K562 (cell line): ENCODE measurements around the gene TMSB15C. TPM values are rescaled to one million over a fixed set of nuclear protein-coding genes. Genes with fewer than 3 reads are reported as not detected.

Source experiments
- ATAC-seq: fragments of 200-7000 bp; cut with Tn5 transposase; 3 replicates; pipeline ENCODE4 v1.9.1; 2020; ENCODE audit warnings: moderate library complexity
- BruUV-seq: library from RNA; stranded (reverse); fragments of 400-500 nt; replicated peaks from 2 replicates; lab custom pipeline; 2021; lab: Mats Ljungman, UMichigan
- CTCF ChIA-PET: fragments of 300-600 bp; formaldehyde crosslinking; extraction: SDS; loops from one replicate; lab custom pipeline; 2021; ENCODE audit warnings: low intra/inter-chr PET ratio; lab: Yijun Ruan, JAX
- POLR2A ChIA-PET: fragments of 300-600, 350-650 bp; sonication (Branson Sonifier 250); formaldehyde crosslinking; extraction: SDS; loops from one replicate; lab custom pipeline; 2021; ENCODE audit warnings: antibody characterized with exemption, inconsistent platforms; lab: Yijun Ruan, JAX
- DNase-seq, 4 experiments: peaks; one replicate each; pipeline versions ENCODE4 v3.0.0 to v3.0.0-alpha.2; 2011 to 2018; ENCODE audit warnings: low spot score in 3 of 4, mixed read lengths in 3 of 4; ENCODE audit errors: extremely low read depth in 1 of 4
- FAIRE-seq: peaks from 2 replicates; lab custom pipeline; 2011; peaks lifted over from hg19 to GRCh38; lab: Jason Lieb, UNC
- H2AFZ ChIP-seq: 2 replicates; pipeline ENCODE4 v1.6.0; 2011; ENCODE audit warnings: low read depth, low read length, control low read depth, inconsistent platforms
- H3K27ac ChIP-seq: fragments of 200-600 bp; 3 replicates; pipeline ENCODE4 v1.8.0; 2011; ENCODE audit warnings: low read depth, mild to moderate bottlenecking, control low read depth, inconsistent platforms, low read length, moderate library complexity, mixed read lengths; ENCODE audit errors: extremely low read depth
- H3K27me3 ChIP-seq, 2 experiments: fragments of 300-600 bp in 1 of 2; 2 replicates in 1 of 2; 3 replicates in 1 of 2; pipeline versions ENCODE4 v1.6.0 to v1.8.0; 2011; ENCODE audit warnings: inconsistent platforms in 2 of 2, low read length in 2 of 2, mild to moderate bottlenecking in 1 of 2, mixed read lengths in 1 of 2, moderate library complexity in 1 of 2; ENCODE audit not compliant: control insufficient read depth in 2 of 2, insufficient read depth in 2 of 2
- H3K36me3 ChIP-seq: fragments of 300-600 bp; 3 replicates; pipeline ENCODE4 v1.8.0; 2011; ENCODE audit warnings: mild to moderate bottlenecking, low read length, inconsistent platforms; ENCODE audit not compliant: control insufficient read depth, insufficient read depth
- H3K4me1 ChIP-seq, 2 experiments: fragments of 200-600 bp in 1 of 2; replicated peaks in 1 of 2; 2 replicates in 1 of 2; 3 replicates in 1 of 2; pipeline versions ENCODE4 v1.5.1 to v1.8.0; 2011; ENCODE audit warnings: inconsistent platforms in 2 of 2, low read length in 2 of 2, mild to moderate bottlenecking in 1 of 2, mixed read lengths in 1 of 2, moderate library complexity in 1 of 2; ENCODE audit not compliant: control insufficient read depth in 2 of 2, insufficient read depth in 2 of 2
- H3K4me2 ChIP-seq: 2 replicates; pipeline ENCODE4 v1.6.1; 2011; ENCODE audit warnings: low read length, control low read depth, inconsistent platforms, mixed read lengths; ENCODE audit not compliant: insufficient read depth
- H3K4me3 ChIP-seq: fragments of 200-600 bp; sonication (generic), shearing (Covaris generic); 2 replicates; pipeline ENCODE4 v1.5.1; 2016; ENCODE audit warnings: control low read depth, inconsistent platforms
- H3K79me2 ChIP-seq: fragments of 200-600 bp; 3 replicates; pipeline ENCODE4 v1.8.0; 2011; ENCODE audit warnings: low read length, inconsistent platforms; ENCODE audit not compliant: control insufficient read depth, insufficient read depth
- H3K9ac ChIP-seq, 2 experiments: 2 replicates each; pipeline versions ENCODE4 v1.6.0 to v1.6.1; 2011; ENCODE audit warnings: low read depth in 2 of 2, low read length in 2 of 2, control low read depth in 1 of 2, inconsistent platforms in 1 of 2, mild to moderate bottlenecking in 1 of 2, mixed read lengths in 1 of 2; ENCODE audit not compliant: insufficient read depth in 1 of 2
- H3K9me1 ChIP-seq: one replicate; pipeline ENCODE4 v1.6.0; 2011; ENCODE audit warnings: inconsistent platforms, mild to moderate bottlenecking, low read length, moderate library complexity; ENCODE audit not compliant: control insufficient read depth, insufficient read depth
- H3K9me3 ChIP-seq: replicated peaks from 2 replicates; pipeline ENCODE4 v1.5.1; 2011; ENCODE audit warnings: low read depth, low read length, inconsistent platforms; ENCODE audit not compliant: control insufficient read depth, insufficient read depth
- H4K20me1 ChIP-seq: replicated peaks from 2 replicates; pipeline ENCODE4 v1.6.1; 2011; ENCODE audit warnings: low read length, inconsistent platforms, mixed read lengths; ENCODE audit not compliant: control insufficient read depth, insufficient read depth
- ELK1 ChIP-seq: sonication (generic); formaldehyde crosslinking; IDR thresholded peaks from 2 replicates; pipeline ENCODE4 v1.8.1; 2022; ENCODE audit warnings: missing genetic modification reagents
- EP400 ChIP-seq: fragments of 450-650 bp; IDR thresholded peaks from 2 replicates; pipeline ENCODE4 v1.6.1; 2017; ENCODE audit warnings: antibody characterized with exemption, mild to moderate bottlenecking, moderate library complexity
- GTF3C2 ChIP-seq: IDR thresholded peaks from 3 replicates; pipeline ENCODE4 v1.6.1; 2011; ENCODE audit warnings: borderline replicate concordance, mild to moderate bottlenecking, moderate library complexity; ENCODE audit not compliant: insufficient read length; ENCODE audit errors: extremely low read depth
- RAD21 ChIP-seq, 2 experiments: fragments of 250-450 bp in 1 of 2; fragments of 450-650 bp in 1 of 2; sonication (Bioruptor Pico) in 1 of 2; formaldehyde crosslinking in 1 of 2; IDR thresholded peaks in 1 of 2; conservative IDR thresholded peaks in 1 of 2; 2 replicates each; pipeline versions ENCODE4 v1.4.0 to v1.8.0; 2020 to 2022; ENCODE audit warnings: mild to moderate bottlenecking in 2 of 2, moderate library complexity in 1 of 2
- RBBP5 ChIP-seq: fragments of 200-600 bp; sonication (generic); IDR thresholded peaks from 2 replicates; pipeline ENCODE4 v1.6.1; 2012; ENCODE audit warnings: borderline replicate concordance, mild to moderate bottlenecking, low read length, control low read depth, inconsistent platforms; ENCODE audit not compliant: insufficient read depth, poor library complexity, severe bottlenecking
- XRCC3 ChIP-seq: fragments of 450-650 bp; IDR thresholded peaks from 2 replicates; pipeline ENCODE4 v1.6.1; 2017; ENCODE audit warnings: mild to moderate bottlenecking, moderate library complexity
- ZBTB26 ChIP-seq: fragments of 450-650 bp; formaldehyde crosslinking; IDR thresholded peaks from 2 replicates; pipeline ENCODE4 v1.4.0; 2022; ENCODE audit warnings: missing genetic modification characterization
- ZNF395 ChIP-seq: fragments of 200-800 bp; sonication (Bioruptor generic); IDR thresholded peaks from 2 replicates; pipeline ENCODE4 v1.6.1; 2017; ENCODE audit warnings: missing genetic modification characterization, missing compliant biosample characterization
- ZNF511 ChIP-seq: sonication (generic); formaldehyde crosslinking; IDR thresholded peaks from 2 replicates; pipeline ENCODE4 v1.8.0; 2022; ENCODE audit warnings: mild to moderate bottlenecking, missing genetic modification reagents
- ZNF639 ChIP-seq, 2 experiments: fragments of 200-800 bp in 1 of 2; sonication (Bioruptor generic) in 1 of 2; sonication (generic) in 1 of 2; formaldehyde crosslinking in 1 of 2; IDR thresholded peaks in 1 of 2; conservative IDR thresholded peaks in 1 of 2; 2 replicates each; pipeline versions ENCODE4 v1.5.0 to v1.6.1; 2016 to 2020; ENCODE audit warnings: missing compliant biosample characterization in 1 of 2, missing genetic modification characterization in 1 of 2, missing genetic modification reagents in 1 of 2
- WGBS: fragments of 100-300 bp; shearing (Covaris generic); methylation state at CpG from one replicate; pipeline ENCODE4 v1.1.6; 2016; ENCODE audit warnings: low coverage, mixed read lengths; ENCODE audit not compliant: insufficient coverage; ENCODE audit errors: missing lambda C conversion rate; 5-methylcytosine and 5-hydroxymethylcytosine counted together
- in situ Hi-C: fragments of 300-500 bp; cut with MboI; formaldehyde crosslinking; loops from 4 replicates; pipeline ENCODE4 v1.15.0; 2018; ENCODE audit warnings: inconsistent platforms, mixed read lengths
- intact Hi-C: fragments of 100-400 bp; cut with micrococcal nuclease; formaldehyde crosslinking; loops from 2 replicates; pipeline ENCODE4 v1.14.2; 2022
- polyA plus RNA-seq, 8 experiments: library from polyadenylated mRNA; depleted of rRNA in 4 of 8; stranded (reverse) in 5 of 8; unstranded in 3 of 8; fragments of >200 nt; fragmentation: Nextera tagmentation in 2 of 8; fragmentation: Illumina TruSeq in 1 of 8; extraction: Ambion mirVana in 2 of 8; extraction: Trizol in 1 of 8; gene quantifications; 2 replicates each; pipeline versions ENCODE4 v1.2.1 to v1.2.3, GENCODE V29; 2011 to 2014; ENCODE audit warnings: inconsistent platforms in 1 of 8, missing spikeins in 1 of 8
- total RNA-seq, 7 experiments: library from RNA; depleted of rRNA in 6 of 7; stranded (reverse); fragments of >200 nt in 6 of 7; fragmentation: Illumina TruSeq in 2 of 7; extraction: Trizol in 2 of 7; gene quantifications; 2 replicates each; pipeline versions ENCODE4 v1.2.1 to v1.2.3, GENCODE V29; 2011 to 2021; ENCODE audit warnings: low replicate concordance in 1 of 7

The TMSB15C gene
- total and polyA plus RNA-seq, 9 of the 15 experiments (the other 6 are each of a cell fraction or from before 2014, with no cell fraction given) = 0.03 TPM; not detected in 8

GRCh38 chrX:104098151-104098808 is 22.2 kb upstream of the TMSB15C start:
- H3K36me3 ChIP-seq = no peaks in the 10 kb centered on the region
- FAIRE-seq (peak; percentile 84), ATAC-seq (peak; percentile 64; the same call in 2 of the 3 replicates), DNase-seq (peak; percentile 31 to 65 (median 35))
- no peaks in the 10 kb centered on the region for H4K20me1 ChIP-seq
- in situ Hi-C loops = no loop called here
- ChIA-PET POLR2A (no interaction called here), CTCF (interaction anchor here (0.8 to 2.1 kb wide), 2 partner anchors 38 to 173 kb away, joined by 3 to 9 read pairs; no protein-coding TSS in a partner anchor)
- no peak overlapping the region for H3K4me3 ChIP-seq
- no peak overlapping the region for H3K27ac ChIP-seq
- H3K9me1 ChIP-seq = no peaks in the 10 kb centered on the region
- no peak overlapping the region for H3K9ac ChIP-seq
- intact Hi-C loops = loop anchor here (1.0 to 2.0 kb wide), 2 partner anchors 39 to 173 kb away; no protein-coding TSS in a partner anchor
- H3K4me1 ChIP-seq = no peaks in the 10 kb centered on the region
- BruUV-seq = no TSS peak
- H2AFZ ChIP-seq = no peak overlapping the region
- H3K79me2 ChIP-seq = no peaks in the 10 kb centered on the region
- 0% methylated on average over 4 of the region's 4 CpGs for whole genome bisulfite sequencing
- H3K9me3 ChIP-seq = no peaks in the 10 kb centered on the region
- no peaks in the 10 kb centered on the region for H3K27me3 ChIP-seq
- no peak overlapping the region for H3K4me2 ChIP-seq
- TF ChIP-seq RBBP5 (no peak), XRCC3 (no peak), EP400 (no peak), ZNF639 (CRISPR knock-in tag; conservative IDR thresholded peaks at IDR 0.05 in 1 of 2, IDR thresholded peaks at IDR 0.05 in 1 of 2) (no peak), ZNF511 (no peak), GTF3C2 (no peak), RAD21 (CRISPR knock-in tag; conservative IDR thresholded peaks at IDR 0.05 in 1 of 2, IDR thresholded peaks at IDR 0.05 in 1 of 2) (peak; percentile 49 to 70), ZNF395 (CRISPR knock-in tag) (no peak), ELK1 (CRISPR knock-in tag) (no peak), ZBTB26 (no peak)
